ENCODE measurements around the gene JAG2.

JAG2 gene

DNA sequence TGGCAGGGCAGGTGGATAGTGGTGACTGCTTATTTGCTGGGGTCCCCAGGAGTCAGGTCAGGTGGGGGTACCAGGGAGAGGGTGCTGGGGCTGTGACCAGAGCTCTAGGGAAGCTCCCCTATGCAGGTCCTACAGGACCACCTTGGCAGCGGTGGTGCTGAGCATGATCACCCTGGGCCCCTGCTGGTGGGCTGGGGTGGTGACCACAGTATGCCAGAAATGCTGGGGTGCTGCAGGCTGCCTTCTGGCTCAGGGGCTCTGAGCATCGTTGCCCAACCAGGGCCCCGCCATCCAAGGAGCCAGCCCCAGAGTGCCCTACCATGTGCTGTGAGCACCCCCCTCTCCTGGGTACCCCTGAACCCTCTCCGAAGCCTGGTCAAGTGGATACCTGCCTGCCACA lies 30.0 kb upstream of the JAG2 start:
- no peaks in the 10 kb centered on the region for H3K9me3 Mint-ChIP-seq
- no peak overlapping the region for H3K4me3 Mint-ChIP-seq
- H3K27me3 Mint-ChIP-seq, result peaks cover 88% of the 10 kb centered on the region
- H3K27ac Mint-ChIP-seq, result no peak overlapping the region
- intact Hi-C loops (cut with micrococcal nuclease), result no loop called here
- H3K4me1 Mint-ChIP-seq (ENCODE audit: low read depth), result peaks cover 79% of the 10 kb centered on the region
- no peaks in the 10 kb centered on the region for H3K36me3 Mint-ChIP-seq (ENCODE audit: low read depth)

DNA sequence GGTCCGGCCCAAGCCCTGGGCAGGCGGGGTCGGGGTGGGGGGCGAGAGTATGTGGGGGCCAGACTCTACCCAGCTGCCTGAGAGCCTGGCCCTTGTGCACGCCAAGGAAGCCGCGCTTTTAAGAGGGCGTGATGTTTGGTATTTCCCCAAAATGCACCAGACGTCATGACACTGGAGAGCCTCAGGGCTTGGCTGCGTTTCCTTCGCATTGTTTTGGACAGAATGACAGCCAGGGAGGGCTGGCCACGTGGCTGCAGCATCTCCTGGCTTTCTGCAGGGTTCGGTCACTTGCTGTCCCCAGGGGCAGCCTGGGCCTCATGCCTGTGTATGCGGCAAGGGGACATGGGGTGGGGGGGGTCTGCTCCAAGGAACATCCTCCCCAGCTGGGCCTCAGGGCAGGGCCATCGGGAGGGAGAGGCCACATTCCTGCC lies 28.6 kb upstream of the JAG2 start:
- H3K27me3 Mint-ChIP-seq, result peaks cover 89% of the 10 kb centered on the region
- H3K9me3 Mint-ChIP-seq, result no peaks in the 10 kb centered on the region
- intact Hi-C loops (cut with micrococcal nuclease), result no loop called here
- no peak overlapping the region for H3K27ac Mint-ChIP-seq
- no peak overlapping the region for H3K4me3 Mint-ChIP-seq
- peaks cover 79% of the 10 kb centered on the region for H3K4me1 Mint-ChIP-seq (ENCODE audit: low read depth)
- H3K36me3 Mint-ChIP-seq (ENCODE audit: low read depth), result no peaks in the 10 kb centered on the region

DNA sequence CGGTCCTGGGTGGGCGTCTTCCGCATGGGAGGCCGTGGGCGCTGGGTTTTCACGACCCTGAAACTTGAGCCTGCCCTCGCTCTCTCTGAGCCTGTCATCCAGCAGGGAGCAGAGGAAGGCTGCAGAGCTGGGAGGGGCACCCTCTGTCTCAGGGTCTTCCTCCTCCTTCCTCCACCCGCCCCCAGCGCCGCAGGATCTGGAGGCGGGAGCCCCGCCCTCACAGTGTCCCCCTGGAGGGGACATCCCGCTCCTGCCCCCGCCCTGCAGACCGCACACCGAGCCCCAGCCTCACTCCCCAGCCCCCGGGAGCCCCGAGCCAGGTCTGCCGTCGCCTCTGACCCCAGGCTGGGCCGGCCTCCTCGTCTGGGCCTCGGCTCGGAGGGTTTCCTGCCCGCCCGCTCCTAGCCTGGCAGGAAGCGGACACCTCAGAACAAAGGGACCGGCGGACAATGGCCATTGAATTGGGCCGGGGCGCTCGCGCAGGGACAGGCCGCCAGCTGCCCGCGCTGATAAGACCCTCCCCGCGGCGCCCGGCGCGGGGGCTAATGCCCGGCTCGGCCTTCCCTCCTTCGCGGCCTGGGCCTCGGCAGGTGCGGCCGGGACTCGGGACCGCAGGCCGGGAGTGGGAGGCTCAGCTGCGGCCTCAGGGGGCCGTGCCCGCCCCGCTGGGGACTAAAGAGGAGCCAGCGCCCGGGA lies 27.8 kb upstream of the JAG2 start:
- peaks cover 87% of the 10 kb centered on the region for H3K27me3 Mint-ChIP-seq
- H3K4me1 Mint-ChIP-seq (ENCODE audit: low read depth), result peaks cover 71% of the 10 kb centered on the region
- no peak overlapping the region for H3K27ac Mint-ChIP-seq
- H3K9me3 Mint-ChIP-seq, result no peaks in the 10 kb centered on the region
- intact Hi-C loops (cut with micrococcal nuclease), result no loop called here
- H3K4me3 Mint-ChIP-seq, result peak overlapping the region; percentile 18
- no peaks in the 10 kb centered on the region for H3K36me3 Mint-ChIP-seq (ENCODE audit: low read depth)

DNA sequence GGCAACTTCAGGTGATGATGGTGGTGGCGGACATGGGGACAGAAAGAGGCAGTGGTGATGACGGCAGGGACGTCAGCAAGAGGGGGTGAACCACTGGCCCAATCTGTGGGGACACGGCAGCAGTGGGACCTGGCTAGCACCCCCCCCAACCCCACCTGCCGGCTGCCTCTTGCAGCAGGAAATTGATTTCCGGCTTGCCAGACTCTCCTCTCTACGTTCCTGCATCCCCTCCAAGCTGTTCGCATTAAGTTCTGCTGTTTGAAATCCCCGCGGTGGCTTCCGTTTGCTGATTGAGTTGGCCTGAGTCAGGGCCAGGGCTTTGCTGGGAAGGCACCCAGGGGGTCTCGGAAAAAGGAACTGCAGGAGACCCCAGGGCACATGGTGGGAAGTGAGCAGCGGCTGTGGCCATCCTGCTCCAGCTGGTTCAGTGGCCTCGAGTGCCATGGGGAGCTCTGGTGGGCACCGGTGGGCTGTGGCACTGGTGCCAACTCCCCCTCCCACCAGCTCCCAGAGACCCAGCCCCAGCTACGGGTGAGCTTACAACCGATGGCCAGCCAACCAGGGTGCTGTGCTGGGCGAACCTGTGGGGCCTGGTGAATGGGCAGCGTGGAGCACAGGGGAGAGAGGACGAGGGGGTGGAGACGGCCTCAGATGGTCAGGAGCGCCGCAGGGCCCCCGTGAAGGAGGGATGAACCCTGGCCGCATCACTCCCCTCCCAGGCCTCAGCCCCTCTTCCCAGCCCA lies 27.1 kb upstream of the JAG2 start:
- intact Hi-C loops (cut with micrococcal nuclease), result no loop called here
- Mint-ChIP-seq H3K4me1 (ENCODE audit: low read depth) (peaks cover 66% of the 10 kb centered on the region), H3K27ac (no peak overlapping the region), H3K36me3 (ENCODE audit: low read depth) (no peaks in the 10 kb centered on the region), H3K4me3 (no peak overlapping the region), H3K9me3 (no peaks in the 10 kb centered on the region), H3K27me3 (peaks cover 87% of the 10 kb centered on the region)

DNA sequence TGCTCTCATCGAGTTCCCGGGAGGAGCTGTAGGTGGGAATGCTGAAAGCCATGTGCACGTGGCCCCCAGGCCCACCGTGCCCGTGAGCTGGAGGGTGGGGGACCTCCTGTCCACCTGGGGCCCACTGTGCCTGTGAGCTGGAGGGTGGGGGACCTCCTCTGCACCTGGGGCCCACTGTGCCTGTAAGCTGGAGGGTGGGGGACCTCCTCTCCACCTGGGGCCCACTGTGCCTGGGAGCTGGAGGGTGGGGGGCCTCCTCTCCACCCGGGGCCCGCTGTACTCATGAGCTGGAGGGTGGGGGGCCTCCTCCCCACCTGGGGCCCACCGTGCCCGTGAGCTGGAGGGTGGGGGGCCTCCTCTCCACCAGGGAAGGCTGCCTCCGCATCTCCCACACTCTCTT lies 26.5 kb upstream of the JAG2 start:
- H3K36me3 Mint-ChIP-seq (ENCODE audit: low read depth), result no peaks in the 10 kb centered on the region
- no peak overlapping the region for H3K27ac Mint-ChIP-seq
- intact Hi-C loops (cut with micrococcal nuclease), result no loop called here
- H3K4me3 Mint-ChIP-seq, result no peak overlapping the region
- H3K9me3 Mint-ChIP-seq, result no peaks in the 10 kb centered on the region
- peaks cover 85% of the 10 kb centered on the region for H3K27me3 Mint-ChIP-seq
- H3K4me1 Mint-ChIP-seq (ENCODE audit: low read depth), result peaks cover 60% of the 10 kb centered on the region

DNA sequence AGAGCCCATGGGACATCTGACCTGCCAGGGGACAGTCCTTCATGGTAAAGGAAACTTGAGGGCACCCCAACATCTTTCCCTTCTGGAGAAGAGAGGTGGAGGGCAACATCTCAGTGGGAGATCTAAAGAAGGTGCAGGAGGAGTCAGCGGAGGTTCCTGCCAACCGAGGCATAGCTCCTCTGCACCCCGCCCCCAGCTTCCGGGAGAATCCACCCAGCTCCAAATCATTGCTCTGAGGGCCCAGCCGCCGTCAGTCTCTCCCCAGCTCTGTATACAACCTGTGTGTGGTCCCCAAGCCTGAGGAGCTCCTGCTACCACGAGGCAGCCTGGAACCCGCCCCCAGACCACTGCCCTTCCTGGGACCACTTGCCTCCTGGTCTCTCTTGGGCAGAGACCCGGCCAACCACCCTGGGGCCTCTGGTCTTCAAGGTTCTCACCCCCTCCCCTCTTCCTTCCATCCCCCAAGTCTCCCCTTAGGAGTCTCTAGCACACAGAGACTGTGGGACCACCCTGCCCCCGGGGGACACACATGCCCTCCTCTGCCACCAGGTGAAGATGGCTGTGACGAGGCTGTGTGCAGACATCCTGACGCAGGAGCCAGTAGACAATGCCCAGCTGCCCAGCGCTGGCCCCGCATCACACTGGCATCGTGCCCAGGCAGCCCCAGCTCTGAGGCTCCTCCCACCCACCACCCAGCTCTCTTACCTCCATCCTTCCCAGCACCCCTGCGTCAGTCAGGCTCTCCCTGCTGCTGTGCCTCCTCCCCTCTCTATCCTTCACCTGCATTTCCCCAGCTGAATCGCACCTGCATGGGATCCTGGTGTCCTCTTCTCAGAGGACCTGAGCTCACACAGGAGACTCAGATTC lies 25.6 kb upstream of the JAG2 start:
- Mint-ChIP-seq H3K36me3 (ENCODE audit: low read depth) (no peaks in the 10 kb centered on the region), H3K4me3 (no peak overlapping the region), H3K9me3 (no peaks in the 10 kb centered on the region), H3K27ac (no peak overlapping the region), H3K4me1 (ENCODE audit: low read depth) (peaks cover 54% of the 10 kb centered on the region), H3K27me3 (peaks cover 85% of the 10 kb centered on the region)
- intact Hi-C loops (cut with micrococcal nuclease), result no loop called here

DNA sequence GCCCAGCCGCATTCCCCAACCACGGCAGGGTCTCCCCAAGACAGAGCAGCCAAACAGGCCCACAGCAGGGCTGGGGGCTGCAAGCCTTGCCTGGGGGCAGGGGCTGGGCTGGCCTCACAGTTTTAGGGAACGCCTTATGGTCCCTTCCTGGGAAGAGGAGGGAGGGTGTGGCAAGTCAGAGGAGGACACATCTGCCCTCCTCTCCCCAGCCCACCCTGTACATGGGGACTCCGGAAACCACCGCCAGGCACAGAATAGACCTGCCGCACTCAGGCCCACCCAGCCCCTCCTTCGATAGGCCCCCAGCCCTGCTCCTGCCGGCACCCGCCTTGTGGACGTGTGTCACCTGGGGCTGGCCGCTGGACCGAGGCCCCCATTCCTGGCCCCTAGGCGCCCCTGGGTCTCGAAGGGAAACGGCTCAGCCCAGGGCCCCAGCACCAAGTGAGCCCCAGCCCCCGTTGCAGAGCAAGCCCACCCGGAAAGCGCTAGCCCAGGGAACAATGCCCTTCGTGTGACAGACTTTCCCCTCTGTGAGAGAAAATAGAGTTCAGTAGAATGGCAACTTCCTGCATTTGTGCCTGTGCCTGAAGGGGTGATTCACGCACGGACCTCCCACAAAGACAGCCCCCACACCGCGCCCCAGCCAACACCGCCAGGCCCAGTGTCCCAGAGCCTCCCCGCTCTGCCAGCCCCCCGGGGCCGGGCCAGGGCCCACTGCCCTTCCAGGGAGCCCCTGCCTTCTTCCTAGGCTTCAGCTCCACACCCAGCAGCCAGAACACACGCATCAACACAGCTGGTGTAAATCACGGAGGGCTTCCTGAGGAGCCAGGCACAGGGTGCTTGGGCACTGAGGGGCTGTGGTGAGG lies 24.5 kb upstream of the JAG2 start:
- Mint-ChIP-seq H3K4me1 (ENCODE audit: low read depth) (peaks cover 46% of the 10 kb centered on the region), H3K36me3 (ENCODE audit: low read depth) (no peaks in the 10 kb centered on the region), H3K27ac (peak overlapping the region; percentile 66), H3K9me3 (peaks cover 5% of the 10 kb centered on the region), H3K4me3 (peak overlapping the region; percentile 30), H3K27me3 (peaks cover 85% of the 10 kb centered on the region)
- intact Hi-C loops (cut with micrococcal nuclease), result no loop called here

DNA sequence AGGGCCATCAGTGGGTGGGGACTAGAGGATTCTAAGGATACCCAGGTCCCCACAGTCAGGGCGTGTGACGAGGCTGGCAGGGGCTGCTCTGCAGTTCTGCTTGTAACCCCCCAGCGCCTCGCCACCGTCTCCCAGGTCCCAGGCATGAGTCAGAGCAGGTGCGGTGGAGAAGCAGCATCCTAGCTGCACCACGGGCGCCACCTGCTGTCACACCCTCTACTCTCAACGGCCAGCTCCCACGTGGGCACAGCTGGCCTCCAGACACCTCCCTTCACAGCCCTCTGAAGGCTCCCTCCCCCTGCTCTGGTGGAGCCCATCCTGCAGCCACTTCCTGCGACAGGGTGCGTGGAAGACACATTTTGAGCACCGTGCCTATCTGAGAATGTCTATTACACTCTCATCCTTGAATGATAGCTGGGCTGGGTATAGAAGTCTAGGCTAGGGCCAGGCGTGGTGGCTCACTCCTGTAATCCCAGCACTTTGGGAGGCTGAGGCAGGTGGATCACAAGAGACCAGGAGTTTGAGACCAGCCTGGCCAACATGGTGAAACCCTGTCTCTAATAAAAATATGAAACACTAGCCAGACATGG lies 19.5 kb upstream of the JAG2 start:
- intact Hi-C loops (cut with micrococcal nuclease), result no loop called here
- H3K4me3 Mint-ChIP-seq, result no peak overlapping the region
- H3K27ac Mint-ChIP-seq, result no peak overlapping the region
- H3K36me3 Mint-ChIP-seq (ENCODE audit: low read depth), result no peaks in the 10 kb centered on the region
- peaks cover 70% of the 10 kb centered on the region for H3K27me3 Mint-ChIP-seq
- peaks cover 9% of the 10 kb centered on the region for H3K9me3 Mint-ChIP-seq
- H3K4me1 Mint-ChIP-seq (ENCODE audit: low read depth), result peaks cover 11% of the 10 kb centered on the region

DNA sequence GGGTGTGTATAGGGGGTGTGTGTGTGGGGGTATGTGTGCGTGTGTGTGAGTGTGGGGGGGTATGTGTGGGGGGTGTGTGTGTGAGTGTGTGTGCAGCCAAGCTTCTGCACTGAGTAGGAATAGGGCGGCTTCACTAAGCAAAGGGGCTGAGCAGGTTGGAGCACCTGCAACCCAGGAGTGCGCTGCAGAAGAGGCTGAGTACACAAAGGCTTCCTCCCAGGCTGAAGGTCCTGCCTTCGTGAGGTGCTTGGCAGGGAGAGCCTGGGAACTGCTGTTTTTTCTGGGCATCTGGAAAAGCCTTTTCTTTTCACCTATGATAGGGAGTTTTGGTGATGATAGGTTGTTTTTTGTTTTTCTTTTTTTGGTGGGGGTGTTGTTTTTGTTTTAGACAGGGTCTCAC lies 18.5 kb upstream of the JAG2 start:
- no peak overlapping the region for H3K27ac Mint-ChIP-seq
- no peak overlapping the region for H3K4me3 Mint-ChIP-seq
- H3K27me3 Mint-ChIP-seq, result peaks cover 75% of the 10 kb centered on the region
- peaks cover 12% of the 10 kb centered on the region for H3K4me1 Mint-ChIP-seq (ENCODE audit: low read depth)
- H3K9me3 Mint-ChIP-seq, result peaks cover 9% of the 10 kb centered on the region
- intact Hi-C loops (cut with micrococcal nuclease), result no loop called here
- no peaks in the 10 kb centered on the region for H3K36me3 Mint-ChIP-seq (ENCODE audit: low read depth)

DNA sequence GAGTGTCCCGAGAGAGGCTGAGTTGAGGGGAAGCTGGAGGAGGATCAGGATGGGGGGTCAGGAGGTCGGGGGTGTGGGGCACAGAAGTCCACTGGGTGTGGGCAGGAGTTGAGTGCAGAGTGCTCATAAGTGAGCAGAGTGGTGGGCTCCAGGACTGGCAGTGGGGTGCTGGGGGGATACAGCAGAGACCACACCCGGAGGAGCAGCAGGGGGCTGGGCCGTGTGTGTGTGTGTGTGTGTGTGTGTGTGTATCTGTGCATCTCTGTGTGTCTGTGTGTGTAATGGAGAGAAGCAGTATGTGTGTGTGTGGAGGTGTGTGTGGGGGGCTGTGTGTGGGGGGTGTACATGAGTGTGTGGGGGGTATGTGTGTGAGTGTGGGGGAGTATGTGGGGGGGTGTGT lies 17.4 kb upstream of the JAG2 start:
- Mint-ChIP-seq H3K27ac (no peak overlapping the region), H3K36me3 (ENCODE audit: low read depth) (no peaks in the 10 kb centered on the region), H3K9me3 (peaks cover 9% of the 10 kb centered on the region), H3K27me3 (peaks cover 71% of the 10 kb centered on the region), H3K4me3 (no peak overlapping the region), H3K4me1 (ENCODE audit: low read depth) (peaks cover 15% of the 10 kb centered on the region)
- intact Hi-C loops (cut with micrococcal nuclease), result no loop called here

DNA sequence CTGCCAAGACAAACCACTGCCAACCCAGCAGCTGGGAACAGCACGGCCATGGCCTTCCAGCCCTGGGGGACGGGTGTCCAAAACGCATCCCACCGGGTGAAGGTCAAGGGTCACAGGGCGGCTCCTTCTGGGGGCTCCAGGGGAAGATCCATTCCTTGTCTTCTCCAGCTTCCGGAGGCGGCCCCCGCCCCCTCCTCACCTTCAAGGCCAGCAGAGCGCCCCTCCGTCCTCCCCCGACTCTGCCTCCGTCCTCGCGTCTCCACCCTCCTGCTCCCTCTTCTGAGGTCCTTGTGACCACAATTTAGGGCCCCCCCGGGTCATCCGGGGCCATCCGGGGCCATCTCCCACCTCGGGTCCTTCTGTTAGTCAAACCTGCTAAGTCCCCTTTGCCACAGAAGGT lies 16.4 kb upstream of the JAG2 start:
- H3K4me1 Mint-ChIP-seq (ENCODE audit: low read depth), result peaks cover 21% of the 10 kb centered on the region
- no peaks in the 10 kb centered on the region for H3K36me3 Mint-ChIP-seq (ENCODE audit: low read depth)
- H3K27me3 Mint-ChIP-seq, result peaks cover 66% of the 10 kb centered on the region
- peaks cover 9% of the 10 kb centered on the region for H3K9me3 Mint-ChIP-seq
- H3K27ac Mint-ChIP-seq, result peak overlapping the region; percentile 2
- intact Hi-C loops (cut with micrococcal nuclease), result no loop called here
- H3K4me3 Mint-ChIP-seq, result no peak overlapping the region

DNA sequence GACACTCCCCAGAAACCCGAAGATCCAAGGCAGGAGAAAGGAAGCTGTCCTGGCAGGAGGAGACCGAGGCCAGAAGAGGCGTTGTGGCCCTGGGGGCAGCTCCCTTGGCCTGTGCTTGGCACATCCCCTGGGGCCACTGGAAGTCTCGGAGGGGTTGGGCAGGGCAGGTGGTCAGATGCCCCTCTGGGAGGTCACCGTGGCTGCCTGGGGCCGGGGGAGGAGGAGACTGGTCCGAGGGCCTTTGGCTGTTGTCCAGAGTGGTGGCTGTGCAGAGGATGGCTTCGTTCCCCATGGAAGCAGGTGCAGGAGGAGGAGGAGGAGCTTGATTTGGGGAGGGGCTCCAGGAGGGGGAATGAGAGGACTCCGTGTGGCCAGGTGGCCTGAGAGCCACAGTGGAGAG lies 15.9 kb upstream of the JAG2 start:
- H3K36me3 Mint-ChIP-seq (ENCODE audit: low read depth), result no peaks in the 10 kb centered on the region
- peaks cover 27% of the 10 kb centered on the region for H3K4me1 Mint-ChIP-seq (ENCODE audit: low read depth)
- peaks cover 66% of the 10 kb centered on the region for H3K27me3 Mint-ChIP-seq
- peaks cover 9% of the 10 kb centered on the region for H3K9me3 Mint-ChIP-seq
- H3K27ac Mint-ChIP-seq, result peak overlapping the region; percentile 2
- intact Hi-C loops (cut with micrococcal nuclease), result no loop called here
- no peak overlapping the region for H3K4me3 Mint-ChIP-seq

DNA sequence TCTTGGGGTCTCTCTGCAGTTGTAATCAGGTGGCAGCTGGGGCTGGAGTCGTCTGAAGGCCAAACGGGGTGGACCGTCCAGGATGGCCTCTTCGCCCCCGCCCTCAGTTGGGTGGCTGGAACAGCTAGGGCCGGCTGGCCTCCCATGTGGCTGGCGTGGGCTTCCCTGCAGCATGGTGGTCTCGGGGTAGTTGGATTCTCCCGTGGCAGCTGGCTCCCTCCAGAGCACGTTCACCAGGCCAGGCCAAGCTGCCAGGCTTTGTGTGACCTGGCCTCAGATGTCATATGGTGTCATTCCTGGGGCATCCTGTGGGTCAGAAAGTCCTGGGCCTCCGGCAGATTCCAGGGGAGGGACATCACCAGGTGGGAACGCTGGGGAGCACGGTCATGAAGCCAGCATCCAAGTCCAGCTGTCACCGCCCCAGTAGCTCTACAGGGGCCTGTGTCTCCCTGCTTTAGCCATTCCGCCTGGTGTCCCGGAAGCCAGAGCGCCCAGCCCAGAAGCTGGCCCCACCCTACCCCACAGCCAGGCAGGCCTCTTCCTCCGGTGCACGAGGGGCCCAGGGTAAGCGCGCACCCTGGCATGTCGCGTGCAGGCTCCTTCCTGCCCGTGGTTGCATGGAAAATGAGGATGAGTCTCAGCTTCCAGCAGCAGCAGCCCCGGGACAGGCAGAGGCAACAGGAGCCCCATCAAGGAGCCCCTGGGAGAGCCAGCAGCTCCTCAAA lies 13.9 kb upstream of the JAG2 start:
- intact Hi-C loops (cut with micrococcal nuclease), result no loop called here
- no peaks in the 10 kb centered on the region for H3K9me3 Mint-ChIP-seq
- H3K4me3 Mint-ChIP-seq, result no peak overlapping the region
- peaks cover 40% of the 10 kb centered on the region for H3K4me1 Mint-ChIP-seq (ENCODE audit: low read depth)
- peaks cover 60% of the 10 kb centered on the region for H3K27me3 Mint-ChIP-seq
- peaks cover 13% of the 10 kb centered on the region for H3K36me3 Mint-ChIP-seq (ENCODE audit: low read depth)
- no peak overlapping the region for H3K27ac Mint-ChIP-seq

All from dendritic cell treated with granulocyte-macrophage colony-stimulating factor and Interleukin-4, amounts not matched to agents 40 ng/mL and 50 ng/mL, for 4 days (primary cell).